Esophagus muscularis mucosa (tissue), 4 donors: Measurements from ENCODE around the gene YPEL5. TPM values are rescaled to one million over a fixed set of nuclear protein-coding genes. Genes with fewer than 3 reads are reported as not detected.
A peak's percentile ranks its signal among the peaks of the same experiment; 100 is the strongest.
"Not testable (repeated sequence)": the region's sequence is repeated elsewhere in the genome, so short reads cannot be mapped to it uniquely, and the experiment has no call there.

ENCODE experiments used
- DNase-seq: peaks from one replicate; pipeline ENCODE4 v3.0.0-alpha.2; 2017; ENCODE audit errors: extremely low spot score
- H3K27ac ChIP-seq, 4 donors: fragments of 200-600 bp; sonication (generic); replicated peaks in 1 of 4; 1 replicate in 3 of 4; 2 replicates in 1 of 4; pipeline ENCODE4 v1.5.1; 2016 to 2019; ENCODE audit warnings: mild to moderate bottlenecking in 1 of 4
- H3K27me3 ChIP-seq, 4 donors: fragments of 200-600 bp; sonication (generic); one replicate each; pipeline versions ENCODE4 v1.5.1 to v1.6.0; 2016 to 2019
- H3K36me3 ChIP-seq, 4 donors: fragments of 200-600 bp; sonication (generic); one replicate each; pipeline ENCODE4 v1.5.1; 2016 to 2019
- H3K4me1 ChIP-seq, 4 donors: fragments of 200-600 bp; sonication (generic); one replicate each; pipeline ENCODE4 v1.5.1; 2016 to 2019
- H3K4me3 ChIP-seq, 4 donors: fragments of 200-600 bp; sonication (generic); 1 replicate in 2 of 4; 2 replicates in 2 of 4; pipeline ENCODE4 v1.5.1; 2016 to 2019; ENCODE audit warnings: mild to moderate bottlenecking in 4 of 4, moderate library complexity in 1 of 4
- H3K9me3 ChIP-seq, 4 donors: fragments of 200-600 bp; sonication (generic); 1 replicate in 3 of 4; 2 replicates in 1 of 4; pipeline ENCODE4 v1.5.1; 2016 to 2019
- CTCF ChIP-seq, 3 experiments: fragments of 200-600 bp in 2 of 3; fragments of 450-650 bp in 1 of 3; sonication (generic) in 2 of 3; IDR thresholded peaks; one replicate each; pipeline ENCODE4 v1.5.1; 2017 to 2019; ENCODE audit warnings: antibody characterized with exemption in 3 of 3, mild to moderate bottlenecking in 2 of 3, moderate library complexity in 1 of 3
- EP300 ChIP-seq: sonication (generic); formaldehyde crosslinking; IDR thresholded peaks from one replicate; pipeline ENCODE4 v1.6.1; 2017; ENCODE audit warnings: antibody characterized with exemption
- POLR2A ChIP-seq: fragments of 450-650 bp; IDR thresholded peaks from one replicate; pipeline ENCODE4 v1.6.1; 2017; ENCODE audit warnings: antibody characterized with exemption, moderate library complexity, mild to moderate bottlenecking, low read depth
- POLR2AphosphoS5 ChIP-seq, 2 donors: sonication (generic); formaldehyde crosslinking; IDR thresholded peaks; one replicate each; pipeline ENCODE4 v1.6.1; 2017; ENCODE audit warnings: antibody characterized with exemption in 2 of 2
- WGBS: methylation state at CpG from one replicate; pipeline ENCODE4 v1.1.5; 2018; 5-methylcytosine and 5-hydroxymethylcytosine counted together
- intact Hi-C: fragments of 100-400 bp; cut with DNase I; formaldehyde crosslinking; loops from one replicate; pipeline ENCODE4 v1.15.1; 2023
- total RNA-seq, 4 donors: library from RNA; depleted of rRNA; stranded (reverse); fragments of >200 nt; gene quantifications; one replicate each; pipeline versions ENCODE4 v1.1.0 to v1.2.1, GENCODE V29; 2016

YPEL5 gene
- total RNA-seq, result 100 to 1,000 TPM in 3 of 4 donors, 10 to 100 TPM in 1; 96.0 to 148 (median 109) TPM

- DNase-seq, result peak; percentile 100
- TF ChIP-seq POLR2A (peak; percentile 83), POLR2AphosphoS5 (IDR thresholded peaks at IDR 0.05) (peak; percentile 88 to 95), CTCF (IDR thresholded peaks at IDR 0.05) (no peak), EP300 (no peak)
- Histone ChIP-seq H3K4me3 (peak within 1 kb of the TSS; percentile 82 to 99 (median 92)), H3K27ac (peak within 1 kb of the TSS; percentile 98 to 100 (median 99)), H3K4me1 (peaks cover 39 to 47% (median 45%) of the 10 kb centered on the region in 4 donors), H3K9me3 (no peaks in the 10 kb centered on the region), H3K27me3 (no peaks in the 10 kb centered on the region), H3K36me3 (peaks cover 0 to 16% (median 1%) of the 10 kb centered on the region in 4 donors)
- intact Hi-C loops, result no loop called here
- 0% methylated on average over 28 of the region's 63 CpGs for WGBS
Measured at GRCh38 chr2:30146337-30147195, at the start of gene YPEL5. TSS of gene YPEL5 (plus strand) at chr2:30147007. CDS start at chr2:30156652, 9,645 bp downstream.

- Histone ChIP-seq H3K4me1 (no peaks in the 10 kb centered on the region), H3K4me3 (no peak overlapping the region), H3K27me3 (peaks cover 0 to 27% (median 0%) of the 10 kb centered on the region in 4 donors), H3K9me3 (no peaks in the 10 kb centered on the region), H3K27ac (no peak overlapping the region), H3K36me3 (no peaks in the 10 kb centered on the region)
- intact Hi-C loops, result no loop called here
- DNase-seq, result no peak
- no peak for TF ChIP-seq CTCF (IDR thresholded peaks at IDR 0.05)
- WGBS, result 78% methylated on average over 10 of the region's 10 CpGs
Measured at GRCh38 chr2:30098266-30099005, 48.4 kb upstream of the YPEL5 start.

GRCh38 chr2:30099366-30099765 lies 47.4 kb upstream of the YPEL5 start:
- H3K27ac ChIP-seq, intact Hi-C loops, H3K4me1 ChIP-seq, H3K9me3 ChIP-seq, H3K36me3 ChIP-seq, DNase-seq, H3K4me3 ChIP-seq: not testable (repeated sequence)
- 78% methylated on average over 1 of the region's 1 CpG for WGBS
- H3K27me3 ChIP-seq, result peaks cover 0 to 26% (median 0%) of the 10 kb centered on the region in 4 donors

DNA sequence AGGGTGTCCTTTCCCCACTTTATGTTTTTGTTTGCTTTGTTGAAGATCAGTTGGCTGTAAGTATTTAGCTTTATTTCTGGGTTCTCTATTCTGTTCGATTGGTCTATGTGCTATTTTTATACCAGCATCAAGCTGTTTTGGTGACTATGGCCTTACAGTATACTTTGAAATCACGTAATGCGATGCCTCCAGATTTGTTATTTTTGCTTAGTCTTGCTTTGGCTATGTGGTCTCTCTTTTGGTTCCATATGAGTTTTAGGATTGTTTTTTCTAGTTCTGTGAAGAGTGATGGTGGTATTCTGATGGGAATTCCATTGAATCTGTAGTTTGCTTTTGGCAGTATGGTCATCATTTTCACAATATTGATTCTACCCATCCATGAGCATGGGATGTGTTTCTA lies 46.1 kb upstream of the YPEL5 start:
- DNase-seq, H3K27ac ChIP-seq, H3K36me3 ChIP-seq, H3K4me1 ChIP-seq, H3K4me3 ChIP-seq, H3K9me3 ChIP-seq, intact Hi-C loops: not testable (repeated sequence)
- H3K27me3 ChIP-seq, result peaks cover 0 to 31% (median 0%) of the 10 kb centered on the region in 4 donors
- 85% methylated on average over 3 of the region's 3 CpGs for WGBS

DNA sequence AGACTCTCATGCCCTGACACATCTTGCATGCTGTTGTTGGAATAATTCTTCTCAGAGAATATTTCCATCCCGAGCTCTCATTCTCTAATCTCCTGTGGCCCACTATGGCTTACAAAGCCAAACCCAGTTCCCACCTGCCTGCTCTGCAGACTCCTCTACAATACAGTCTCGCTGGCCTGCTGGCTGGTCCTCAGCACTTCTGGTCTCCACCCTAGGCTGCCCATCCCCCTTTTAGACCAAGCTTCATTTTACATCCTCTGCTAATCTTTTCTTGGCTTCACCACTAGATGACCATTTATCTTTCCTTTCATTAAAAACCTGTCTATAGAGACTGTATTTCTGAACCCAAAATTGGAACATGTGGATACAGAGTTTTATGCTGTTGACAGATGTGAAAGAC lies 42.5 kb upstream of the YPEL5 start:
- Histone ChIP-seq H3K4me1 (no peaks in the 10 kb centered on the region), H3K27me3 (peaks cover 0 to 20% (median 0%) of the 10 kb centered on the region in 4 donors), H3K36me3 (no peaks in the 10 kb centered on the region), H3K9me3 (no peaks in the 10 kb centered on the region), H3K4me3 (no peak overlapping the region), H3K27ac (no peak overlapping the region)
- TF ChIP-seq CTCF (IDR thresholded peaks at IDR 0.05) (no peak), POLR2A (no peak), EP300 (no peak), POLR2AphosphoS5 (IDR thresholded peaks at IDR 0.05) (no peak)
- intact Hi-C loops, result no loop called here
- DNase-seq, result no peak
- 42% methylated on average over 2 of the region's 2 CpGs for WGBS
